Measurements from ENCODE around the gene TMEM132D. TPM values are rescaled to one million over a fixed set of nuclear protein-coding genes. Genes with fewer than 3 reads are reported as not detected.

The TMEM132D gene
- total RNA-seq, 1 donor from 2014 or later, result not detected

- no peaks in the 10 kb centered on the region for H3K27me3 ChIP-seq
- H3K36me3 ChIP-seq, result no peaks in the 10 kb centered on the region
- H3K9me3 ChIP-seq, result no peaks in the 10 kb centered on the region
- H3K27ac ChIP-seq, result no peak overlapping the region
- no peak overlapping the region for H3K4me3 ChIP-seq
- intact Hi-C loops (cut with DNase I), result no loop called here
- TF ChIP-seq POLR2AphosphoS5 (IDR thresholded peaks at IDR 0.05; ENCODE audit: insufficient read depth in 1 of 2, low read depth in 1 of 2) (no peak), CTCF (IDR thresholded peaks at IDR 0.05) (no peak), POLR2A (IDR thresholded peaks at IDR 0.05) (no peak)
- no peaks in the 10 kb centered on the region for H3K4me1 ChIP-seq
- no peak for DNase-seq (ENCODE audit: extremely low spot score in 2 of 2)
These were observed 677.0 kb downstream of the TMEM132D start for GRCh38 chr12:129226851-129227250.

GRCh38 chr12:129226005-129226404, 677.8 kb downstream of the TMEM132D start:
- Histone ChIP-seq H3K9me3 (no peaks in the 10 kb centered on the region), H3K4me3 (no peak overlapping the region), H3K27ac (no peak overlapping the region), H3K4me1 (no peaks in the 10 kb centered on the region), H3K27me3 (no peaks in the 10 kb centered on the region), H3K36me3 (no peaks in the 10 kb centered on the region)
- no peak for TF ChIP-seq POLR2A (IDR thresholded peaks at IDR 0.05)
- no peak for TF ChIP-seq POLR2AphosphoS5 (IDR thresholded peaks at IDR 0.05; ENCODE audit: insufficient read depth in 1 of 2, low read depth in 1 of 2)
- TF ChIP-seq CTCF (IDR thresholded peaks at IDR 0.05), result no peak
- DNase-seq (ENCODE audit: extremely low spot score in 2 of 2), result no peak
- intact Hi-C loops (cut with DNase I), result no loop called here

GRCh38 chr12:129215556-129215955, 688.3 kb downstream of the TMEM132D start:
- no peaks in the 10 kb centered on the region for H3K4me1 ChIP-seq
- peak in 1 of 2 donors; percentile 20 for DNase-seq (ENCODE audit: extremely low spot score in 2 of 2)
- TF ChIP-seq POLR2AphosphoS5 (IDR thresholded peaks at IDR 0.05; ENCODE audit: insufficient read depth in 1 of 2, low read depth in 1 of 2) (no peak), CTCF (IDR thresholded peaks at IDR 0.05) (no peak), POLR2A (IDR thresholded peaks at IDR 0.05) (no peak)
- intact Hi-C loops (cut with DNase I), result no loop called here
- no peaks in the 10 kb centered on the region for H3K27me3 ChIP-seq
- no peaks in the 10 kb centered on the region for H3K9me3 ChIP-seq
- H3K36me3 ChIP-seq, result no peaks in the 10 kb centered on the region
- no peak overlapping the region for H3K4me3 ChIP-seq
- no peak overlapping the region for H3K27ac ChIP-seq

- peak in 1 of 2 donors; percentile 44 for DNase-seq (ENCODE audit: extremely low spot score in 2 of 2)
- intact Hi-C loops (cut with DNase I), result no loop called here
These were observed 690.3 kb downstream of the TMEM132D start for GRCh38 chr12:129213551-129213950.

More at GRCh38 chr12:129213551-129213950, 690.3 kb downstream of the TMEM132D start:
- Histone ChIP-seq H3K27ac (no peak overlapping the region), H3K9me3 (no peaks in the 10 kb centered on the region), H3K36me3 (no peaks in the 10 kb centered on the region), H3K27me3 (no peaks in the 10 kb centered on the region), H3K4me1 (no peaks in the 10 kb centered on the region), H3K4me3 (no peak overlapping the region)
- no peak for TF ChIP-seq POLR2AphosphoS5 (IDR thresholded peaks at IDR 0.05; ENCODE audit: insufficient read depth in 1 of 2, low read depth in 1 of 2)
- TF ChIP-seq POLR2A (IDR thresholded peaks at IDR 0.05), result no peak
- no peak for TF ChIP-seq CTCF (IDR thresholded peaks at IDR 0.05)

Measured in vagina (tissue), 2 donors.